ENCODE measurements around the gene FBXO42.
"Not testable (repeated sequence)": the region's sequence is repeated elsewhere in the genome, so short reads cannot be mapped to it uniquely, and the experiment has no call there.

The FBXO42 gene

DNA sequence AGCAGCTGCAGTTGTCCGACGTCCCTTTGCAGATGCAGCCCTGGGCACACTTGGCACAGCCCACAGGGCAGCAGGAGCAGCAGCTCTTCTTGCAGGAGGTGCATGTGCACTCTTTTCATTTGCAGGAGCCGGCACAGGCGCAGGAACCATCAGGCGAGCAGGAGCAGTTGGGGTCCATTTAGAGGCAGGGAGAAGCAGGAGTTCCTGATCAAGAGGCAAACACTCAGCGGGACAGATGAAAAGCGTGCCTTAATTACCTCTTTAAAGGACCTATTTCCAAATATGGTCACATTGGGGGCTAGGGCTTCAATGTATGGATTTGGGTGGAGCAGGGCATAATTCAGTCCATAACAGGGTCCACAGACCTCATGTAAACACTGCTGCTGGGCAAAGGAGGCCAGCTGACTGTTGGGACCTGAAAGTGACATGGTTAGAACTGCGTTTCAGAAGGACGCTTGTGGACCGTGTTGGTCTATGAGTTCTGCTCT lies 111.0 kb downstream of the FBXO42 start:
- no peak for DNase-seq

- no peak for DNase-seq
Measured at GRCh38 chr1:16239972-16240491, 112.2 kb downstream of the FBXO42 start.

DNA sequence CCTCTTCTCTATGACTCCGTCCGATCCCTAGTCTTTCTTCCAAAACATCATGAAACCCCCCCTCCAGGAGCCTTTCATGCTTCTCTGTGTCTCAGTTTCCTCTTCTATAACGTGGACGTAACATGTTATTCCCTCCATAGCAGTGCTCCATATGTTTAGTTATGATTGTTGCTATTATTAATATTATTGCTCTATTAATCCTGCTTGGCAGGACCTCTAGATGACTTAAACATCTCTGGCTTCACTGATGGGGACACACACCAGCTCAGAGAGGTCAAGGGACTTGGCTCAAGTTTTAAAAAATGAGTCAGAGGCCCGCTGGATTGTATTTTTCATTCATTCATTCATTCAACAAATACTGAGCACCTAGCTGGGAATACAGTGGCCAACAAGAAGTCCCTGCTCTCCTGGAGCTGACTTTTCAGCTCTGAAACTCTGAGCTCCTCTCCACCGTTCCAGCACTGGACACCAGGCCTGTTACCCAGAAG lies 114.9 kb downstream of the FBXO42 start:
- DNase-seq: no peak

DNA sequence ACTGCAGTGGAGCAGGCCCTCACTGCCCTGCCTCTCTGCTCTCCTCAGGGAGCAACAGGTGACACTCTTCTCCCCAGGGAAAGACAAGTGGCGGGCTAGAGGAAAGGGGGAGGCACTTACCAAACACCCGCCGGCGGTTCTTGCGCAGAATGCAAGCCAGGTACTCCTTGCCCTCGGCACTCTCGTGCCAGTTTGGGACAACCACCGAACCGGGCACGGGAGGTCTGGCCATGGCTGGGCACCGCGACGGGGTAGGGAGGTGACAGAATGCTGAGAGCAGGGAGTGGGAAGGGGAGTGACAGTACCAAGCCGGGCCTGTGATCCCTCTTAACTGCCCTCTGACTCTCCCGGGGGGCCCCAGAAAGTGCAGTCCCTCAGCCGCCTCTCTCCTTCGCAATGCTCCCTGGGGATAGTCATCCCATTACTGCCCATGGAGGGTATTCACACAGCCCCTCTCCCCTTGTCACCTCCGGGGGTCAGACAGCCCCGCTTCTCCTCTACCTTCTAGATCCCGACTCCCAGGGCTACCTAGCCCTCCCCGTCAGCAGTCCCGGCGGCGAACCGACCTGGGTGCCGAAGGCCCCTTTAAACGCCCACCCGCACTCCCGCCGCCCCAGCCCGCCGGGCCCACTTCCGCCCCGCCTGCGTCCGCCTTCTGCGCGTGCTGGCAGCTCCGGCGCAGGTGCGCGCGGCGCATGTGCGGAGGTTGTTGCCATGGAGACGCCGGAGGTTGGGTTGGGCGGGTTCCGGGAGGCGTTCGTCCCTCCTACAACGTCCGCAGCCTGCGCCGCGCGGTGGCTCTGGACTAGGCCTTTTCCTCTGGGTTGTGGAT lies 115.6 kb downstream of the FBXO42 start, which contains the start of gene CPLANE2:
CPLANE2 (minus strand) TSS at position 673 of the 832 bp plus-strand sequence; CDS start at position 232, 441 bp downstream.
- peak; percentile 96 for DNase-seq

- DNase-seq: peak; percentile 66
Measured at GRCh38 chr1:16235944-16236510, 116.3 kb downstream of the FBXO42 start.

GRCh38 chr1:16235347-16235746 lies 116.9 kb downstream of the FBXO42 start:
- DNase-seq: no peak

GRCh38 chr1:16233431-16233830 lies 118.8 kb downstream of the FBXO42 start:
- no peak for DNase-seq

DNA sequence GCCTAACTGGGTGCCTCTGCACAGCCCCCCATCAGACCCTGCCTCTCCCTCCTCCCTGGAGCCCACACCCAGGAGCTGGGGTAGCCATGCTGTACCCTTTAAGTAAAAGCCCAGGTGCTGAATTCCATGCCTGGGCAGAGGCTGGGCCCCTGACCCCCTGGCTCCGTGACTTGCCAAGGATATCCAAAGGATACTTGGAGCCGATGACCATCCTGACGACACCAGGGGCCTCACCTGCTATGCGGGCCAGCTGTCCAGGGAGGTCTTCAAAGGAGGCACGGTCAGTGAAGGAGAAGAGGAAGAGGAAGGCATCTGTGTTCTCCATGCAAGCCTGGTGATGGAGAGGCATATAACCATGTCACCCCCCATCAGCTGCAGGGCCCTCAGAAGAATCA lies 120.0 kb downstream of the FBXO42 start:
- no peak for DNase-seq

DNA sequence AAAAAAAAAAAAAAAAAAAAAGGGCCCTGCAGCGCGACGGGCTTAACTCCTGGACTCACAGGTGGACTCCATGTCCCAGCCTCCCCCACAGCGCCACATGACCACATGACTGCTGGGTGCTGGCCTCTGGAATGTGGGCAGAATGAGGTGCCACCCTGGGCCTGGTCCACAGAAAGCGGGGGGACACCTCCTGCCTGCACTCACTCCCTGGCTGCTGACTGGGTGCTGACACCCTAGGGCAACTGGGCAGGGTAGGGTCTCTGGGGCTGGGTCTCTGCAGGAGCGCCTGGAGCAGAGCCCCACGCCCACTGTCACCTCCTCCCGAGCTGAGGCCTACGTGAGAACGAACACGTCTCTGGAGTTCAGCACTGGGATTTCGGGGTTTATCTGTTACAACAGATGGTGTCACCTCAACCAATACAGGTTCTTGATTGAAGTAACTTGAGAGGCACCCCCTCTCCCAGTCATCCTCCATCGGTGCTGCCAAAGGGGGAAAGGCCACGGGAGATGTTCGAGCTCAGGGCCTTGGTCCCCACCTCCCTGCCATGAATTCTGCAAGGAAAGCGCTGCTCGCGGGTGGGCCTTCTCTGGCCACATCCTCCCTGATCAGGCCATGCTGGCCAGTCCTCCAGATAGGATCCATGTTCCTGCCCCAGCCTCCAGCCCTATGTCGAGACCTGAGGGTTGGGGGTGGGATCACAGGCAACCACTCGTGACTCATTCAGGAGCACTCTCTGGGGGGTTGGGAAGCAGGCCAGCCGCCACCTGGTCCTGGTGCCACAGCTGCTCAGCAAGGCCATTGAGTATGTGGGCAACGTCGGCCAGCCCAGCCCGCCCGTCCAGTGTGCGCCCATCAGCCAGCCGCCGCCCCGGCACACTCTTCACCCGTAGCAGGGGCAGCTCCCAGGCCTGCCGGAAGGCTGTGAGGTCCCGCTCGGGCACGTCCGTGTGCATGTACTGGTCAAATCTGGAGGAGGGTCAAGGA lies 120.7 kb downstream of the FBXO42 start:
- DNase-seq: no peak

- no peak for DNase-seq
Measured at GRCh38 chr1:16230744-16231143, 121.5 kb downstream of the FBXO42 start.

DNA sequence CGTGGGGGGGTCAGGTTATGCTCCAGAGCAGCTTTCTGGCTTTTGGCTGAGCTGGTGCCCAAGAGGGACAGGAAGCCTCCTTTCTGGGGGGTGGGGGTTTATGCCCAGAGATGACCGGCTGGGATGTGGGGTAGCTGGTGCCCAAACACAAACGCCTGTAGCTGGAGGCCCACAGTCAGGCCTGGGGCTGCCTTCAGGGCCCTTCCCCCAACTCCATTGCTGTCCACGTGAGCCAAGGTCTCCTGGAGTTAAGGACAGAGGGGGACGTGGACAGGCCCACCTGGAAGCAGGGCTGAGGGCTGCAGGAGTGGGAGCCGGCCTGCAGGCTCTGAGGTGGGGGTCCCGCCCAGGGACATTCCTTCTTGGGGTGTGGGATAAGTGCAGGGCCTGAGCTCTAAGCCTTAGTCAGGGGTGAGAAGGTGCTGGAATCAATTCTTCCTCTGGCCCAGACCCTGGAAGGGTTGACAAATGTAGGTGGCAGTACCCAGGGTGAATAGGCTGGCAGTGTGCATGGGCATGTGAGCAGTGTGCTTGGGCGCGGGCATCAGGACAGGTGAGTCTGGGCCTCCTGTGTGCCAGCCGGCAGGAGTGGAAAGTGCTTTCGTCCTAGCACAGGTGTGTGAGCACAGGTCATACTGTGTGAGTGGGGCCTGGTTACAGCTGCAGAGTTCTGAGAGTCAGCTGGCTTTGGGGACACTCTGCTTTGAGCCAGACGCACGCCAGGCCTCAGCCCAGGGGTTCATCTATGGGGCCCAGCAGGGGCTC lies 122.1 kb downstream of the FBXO42 start:
- DNase-seq: no peak

- DNase-seq: no peak
Measured at GRCh38 chr1:16226490-16227179, 125.6 kb downstream of the FBXO42 start.

- DNase-seq: no peak
Measured at GRCh38 chr1:16226129-16226489, 126.2 kb downstream of the FBXO42 start.

DNA sequence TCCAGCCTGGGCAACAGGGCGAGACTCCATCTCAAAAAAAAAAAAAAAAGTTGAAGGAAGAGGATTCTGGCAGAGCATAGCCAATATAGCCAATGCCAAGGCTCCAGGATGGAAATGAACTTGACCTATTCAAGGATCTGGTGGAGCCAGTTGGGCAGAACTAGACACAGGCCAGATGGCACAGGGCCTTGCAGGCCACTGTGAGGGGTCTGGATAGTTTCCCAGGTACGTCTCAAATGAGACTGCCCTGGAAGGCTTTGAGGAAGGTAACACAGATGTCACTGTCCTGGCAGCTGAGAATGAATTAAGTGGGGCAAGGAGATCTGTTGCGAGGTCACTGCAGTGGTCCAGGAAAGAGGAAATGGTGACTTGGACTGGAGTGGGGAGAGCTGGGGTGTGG lies 127.8 kb downstream of the FBXO42 start:
- DNase-seq: no peak

DNA sequence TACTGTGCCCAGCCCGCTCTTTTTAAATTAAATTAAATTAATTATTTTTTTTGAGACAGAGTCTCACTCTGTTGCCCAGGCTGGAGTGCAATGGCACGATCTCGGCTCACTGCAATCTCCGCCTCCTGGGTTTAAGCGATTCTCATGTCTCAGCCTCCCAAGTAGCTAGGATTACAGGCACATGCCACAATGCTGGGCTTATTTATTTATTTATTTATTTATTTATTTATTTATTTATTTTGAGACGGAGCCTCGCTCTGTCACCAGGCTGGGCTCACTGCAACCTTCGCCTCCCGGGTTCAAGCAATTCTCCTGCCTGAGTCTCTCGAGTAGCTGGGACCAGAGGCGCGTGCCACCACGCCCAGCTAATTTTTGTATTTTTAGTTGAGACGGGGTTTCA lies 129.6 kb downstream of the FBXO42 start:
- DNase-seq: not testable (repeated sequence)

DNA sequence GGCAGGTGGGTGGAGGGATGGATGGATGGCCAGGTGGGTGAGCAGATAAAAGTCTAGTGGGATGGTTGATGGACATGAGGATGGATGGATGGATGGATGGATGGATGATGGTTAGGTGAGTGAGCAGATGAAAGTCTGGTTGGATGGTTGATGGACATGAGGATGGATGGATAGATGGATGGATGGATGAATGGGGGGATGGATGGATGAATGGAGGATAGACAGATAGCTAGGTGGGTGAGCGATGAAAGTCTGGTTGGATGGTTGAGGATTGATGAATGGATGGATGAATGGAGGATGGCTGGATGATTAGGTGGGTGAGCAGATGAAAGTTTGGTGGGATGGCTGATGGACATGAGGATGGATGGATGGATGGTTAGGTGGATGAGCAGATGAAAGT lies 130.8 kb downstream of the FBXO42 start:
- DNase-seq: no peak

- DNase-seq: no peak
Measured at GRCh38 chr1:16219968-16220500, 132.2 kb downstream of the FBXO42 start.

GRCh38 chr1:16218674-16219071 lies 133.6 kb downstream of the FBXO42 start:
- DNase-seq: no peak

DNA sequence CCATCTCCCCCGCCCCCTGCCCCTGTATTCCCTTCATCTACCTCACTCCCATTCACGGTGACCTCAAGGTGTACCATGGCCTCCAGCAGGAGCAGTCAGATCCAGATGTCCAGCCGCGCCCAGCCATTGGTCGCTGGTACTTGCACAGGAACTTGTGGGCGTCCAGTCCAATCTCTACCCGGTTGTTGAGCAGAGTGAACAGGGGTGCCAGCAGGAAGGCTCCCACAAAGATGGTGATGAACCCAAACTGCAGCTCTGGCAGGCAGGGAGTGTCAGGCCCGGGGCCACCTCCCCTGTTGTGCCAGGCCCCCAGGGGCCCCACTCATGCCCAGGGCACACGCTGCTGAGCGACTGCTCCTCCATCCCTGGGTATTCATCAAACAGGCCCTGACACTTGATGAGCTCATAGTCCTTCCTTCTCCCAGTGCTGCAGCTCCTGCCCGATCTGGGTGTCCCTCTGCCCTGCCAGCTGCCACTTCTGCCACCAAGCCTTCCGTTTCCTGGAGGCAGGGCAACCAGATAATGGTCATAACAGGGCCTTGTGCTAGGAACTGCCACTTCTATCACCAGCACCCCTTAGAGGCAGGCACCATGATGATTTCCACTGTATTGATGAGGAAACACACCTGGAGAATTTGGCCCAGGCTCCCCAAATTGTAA lies 134.1 kb downstream of the FBXO42 start:
- DNase-seq: no peak

- DNase-seq: peak; percentile 93
Measured at GRCh38 chr1:16217061-16217785, 135.1 kb downstream of the FBXO42 start.

Measured in COR-L47 (cell line).